Endodermal cell (in vitro differentiated cells): ENCODE measurements around the gene SEMA5A. TPM values are rescaled to one million over a fixed set of nuclear protein-coding genes. Genes with fewer than 3 reads are reported as not detected.
A peak's percentile ranks its signal among the peaks of the same experiment; 100 is the strongest.

Source experiments
- DNase-seq: peaks from one replicate; pipeline ENCODE4 v3.0.0-alpha.2; 2017
- H3K27ac ChIP-seq: 2 replicates; pipeline ENCODE4 v1.5.1; 2013; ENCODE audit warnings: mild to moderate bottlenecking, low read depth, low read length, moderate library complexity
- H3K27me3 ChIP-seq: 2 replicates; pipeline ENCODE4 v1.6.1; 2013; ENCODE audit warnings: mild to moderate bottlenecking, low read length, moderate library complexity; ENCODE audit not compliant: insufficient read depth, control insufficient read depth, poor library complexity, severe bottlenecking
- H3K36me3 ChIP-seq: 2 replicates; pipeline ENCODE4 v1.7.0; 2013; ENCODE audit warnings: mild to moderate bottlenecking, low read length, moderate library complexity; ENCODE audit not compliant: control insufficient read depth, insufficient read depth
- H3K4me1 ChIP-seq: one replicate; pipeline ENCODE4 v1.7.0; 2013; ENCODE audit warnings: low read length; ENCODE audit not compliant: control insufficient read depth, insufficient read depth
- H3K4me3 ChIP-seq: 2 replicates; pipeline ENCODE4 v1.5.1; 2013; ENCODE audit warnings: mild to moderate bottlenecking, low read length, moderate library complexity
- H3K9ac ChIP-seq: 2 replicates; pipeline ENCODE4 v1.6.1; 2013; ENCODE audit warnings: mild to moderate bottlenecking, low read length, moderate library complexity; ENCODE audit not compliant: poor library complexity, severe bottlenecking; ENCODE audit errors: extremely low read depth
- H3K9me3 ChIP-seq: 2 replicates; pipeline ENCODE4 v1.6.1; 2013; ENCODE audit warnings: mild to moderate bottlenecking, low read length, moderate library complexity; ENCODE audit not compliant: control insufficient read depth
- H3K27ac Mint-ChIP-seq: 2 replicates; pipeline ENCODE4 v1.8.0; 2020; ENCODE audit warnings: mixed read lengths
- H3K27me3 Mint-ChIP-seq: 2 replicates; pipeline ENCODE4 v1.8.0; 2021; ENCODE audit warnings: mild to moderate bottlenecking, mixed read lengths; ENCODE audit not compliant: insufficient read depth
- H3K36me3 Mint-ChIP-seq: 2 replicates; pipeline ENCODE4 v1.8.0; 2020; ENCODE audit warnings: low read depth, mixed read lengths
- H3K4me1 Mint-ChIP-seq: 2 replicates; pipeline ENCODE4 v1.8.0; 2020; ENCODE audit warnings: mixed read lengths
- H3K4me3 Mint-ChIP-seq: 2 replicates; pipeline ENCODE4 v1.8.0; 2020; ENCODE audit warnings: mild to moderate bottlenecking, moderate library complexity, mixed read lengths
- H3K9me3 Mint-ChIP-seq: 2 replicates; pipeline ENCODE4 v1.8.0; 2020; ENCODE audit warnings: mild to moderate bottlenecking, mixed read lengths
- WGBS, 2 experiments: methylation state at CpG; one replicate each; pipeline versions ENCODE4 v1.1.5 to v1.1.7; 2013; ENCODE audit warnings: missing lambda C conversion rate in 2 of 2, mixed read lengths in 1 of 2; ENCODE audit not compliant: insufficient coverage in 1 of 2, insufficient read length in 1 of 2; 5-methylcytosine and 5-hydroxymethylcytosine counted together
- total RNA-seq, 2 donors: library from RNA; stranded (reverse); fragmentation: NEBNext Ultra II Directional in 1 of 2; extraction: Animal tissue kit (Norgen Biotek cat#: 25700) in 1 of 2; gene quantifications; 2 replicates in 1 of 2; 3 replicates in 1 of 2; pipeline ENCODE4 v1.2.1, GENCODE V29; 2021
- TF ChIP-seq, protein P1 (sequence below): fragments of 200-600 bp; sonication (generic); conservative IDR thresholded peaks from 2 replicates; pipeline ENCODE4 v1.5.0; 2021; ENCODE audit warnings: antibody characterized with exemption, mild to moderate bottlenecking

SEMA5A gene
- total RNA-seq, 2 donors from 2014 or later = 46.8 to 77.8 TPM

GRCh38 chr5:9514968-9515367, 30.9 kb downstream of the SEMA5A start:
- TF ChIP-seq, protein P1, sequence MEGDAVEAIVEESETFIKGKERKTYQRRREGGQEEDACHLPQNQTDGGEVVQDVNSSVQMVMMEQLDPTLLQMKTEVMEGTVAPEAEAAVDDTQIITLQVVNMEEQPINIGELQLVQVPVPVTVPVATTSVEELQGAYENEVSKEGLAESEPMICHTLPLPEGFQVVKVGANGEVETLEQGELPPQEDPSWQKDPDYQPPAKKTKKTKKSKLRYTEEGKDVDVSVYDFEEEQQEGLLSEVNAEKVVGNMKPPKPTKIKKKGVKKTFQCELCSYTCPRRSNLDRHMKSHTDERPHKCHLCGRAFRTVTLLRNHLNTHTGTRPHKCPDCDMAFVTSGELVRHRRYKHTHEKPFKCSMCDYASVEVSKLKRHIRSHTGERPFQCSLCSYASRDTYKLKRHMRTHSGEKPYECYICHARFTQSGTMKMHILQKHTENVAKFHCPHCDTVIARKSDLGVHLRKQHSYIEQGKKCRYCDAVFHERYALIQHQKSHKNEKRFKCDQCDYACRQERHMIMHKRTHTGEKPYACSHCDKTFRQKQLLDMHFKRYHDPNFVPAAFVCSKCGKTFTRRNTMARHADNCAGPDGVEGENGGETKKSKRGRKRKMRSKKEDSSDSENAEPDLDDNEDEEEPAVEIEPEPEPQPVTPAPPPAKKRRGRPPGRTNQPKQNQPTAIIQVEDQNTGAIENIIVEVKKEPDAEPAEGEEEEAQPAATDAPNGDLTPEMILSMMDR = no peak
- H3K4me3 ChIP-seq = no peak overlapping the region
- DNase-seq = no peak
- no peak overlapping the region for H3K9ac ChIP-seq
- no peaks in the 10 kb centered on the region for H3K27me3 ChIP-seq
- Mint-ChIP-seq H3K4me3 (no peak overlapping the region), H3K36me3 (no peaks in the 10 kb centered on the region), H3K27me3 (no peaks in the 10 kb centered on the region), H3K4me1 (peaks cover 5% of the 10 kb centered on the region), H3K27ac (no peak overlapping the region), H3K9me3 (no peaks in the 10 kb centered on the region)
- H3K4me1 ChIP-seq = no peaks in the 10 kb centered on the region
- no peak overlapping the region for H3K27ac ChIP-seq
- H3K9me3 ChIP-seq = no peaks in the 10 kb centered on the region
- peaks cover 48% of the 10 kb centered on the region for H3K36me3 ChIP-seq
- WGBS, 2 experiments = 90 to 100% methylated on average over 2 of the region's 2 CpGs

- H3K9me3 ChIP-seq = no peaks in the 10 kb centered on the region
- H3K27ac ChIP-seq = no peak overlapping the region
- no peak overlapping the region for H3K9ac ChIP-seq
- no peak overlapping the region for H3K4me3 ChIP-seq
- DNase-seq = peak; percentile 65
- H3K27me3 ChIP-seq = no peaks in the 10 kb centered on the region
- H3K36me3 ChIP-seq = peaks cover 51% of the 10 kb centered on the region
- no peak overlapping the region for H3K27ac Mint-ChIP-seq
- H3K36me3 Mint-ChIP-seq = peaks cover 2% of the 10 kb centered on the region
- TF ChIP-seq, protein P1 = peak; percentile 70
- WGBS, 2 experiments = 59 to 60% methylated on average over 2 to 4 of the region's 4 CpGs
- no peaks in the 10 kb centered on the region for H3K4me1 ChIP-seq
- H3K4me3 Mint-ChIP-seq = no peak overlapping the region
- H3K9me3 Mint-ChIP-seq = no peaks in the 10 kb centered on the region
- H3K27me3 Mint-ChIP-seq = no peaks in the 10 kb centered on the region
- H3K4me1 Mint-ChIP-seq = peaks cover 5% of the 10 kb centered on the region
Measured at GRCh38 chr5:9513827-9514226, 32.0 kb downstream of the SEMA5A start.

- 96 to 97% methylated on average over 3 to 4 of the region's 4 CpGs for WGBS, 2 experiments
- Histone ChIP-seq H3K27ac (no peak overlapping the region), H3K4me3 (no peak overlapping the region), H3K4me1 (no peaks in the 10 kb centered on the region), H3K36me3 (peaks cover 53% of the 10 kb centered on the region), H3K9ac (no peak overlapping the region), H3K27me3 (no peaks in the 10 kb centered on the region), H3K9me3 (no peaks in the 10 kb centered on the region)
- no peak for DNase-seq
- Mint-ChIP-seq H3K27ac (no peak overlapping the region), H3K27me3 (no peaks in the 10 kb centered on the region), H3K36me3 (peaks cover 11% of the 10 kb centered on the region), H3K9me3 (no peaks in the 10 kb centered on the region), H3K4me1 (no peaks in the 10 kb centered on the region), H3K4me3 (no peak overlapping the region)
- TF ChIP-seq, protein P1 = no peak
Measured at GRCh38 chr5:9512457-9512856, 33.4 kb downstream of the SEMA5A start.
